ENCODE data around the gene PTPRN2.

Gene PTPRN2

DNA sequence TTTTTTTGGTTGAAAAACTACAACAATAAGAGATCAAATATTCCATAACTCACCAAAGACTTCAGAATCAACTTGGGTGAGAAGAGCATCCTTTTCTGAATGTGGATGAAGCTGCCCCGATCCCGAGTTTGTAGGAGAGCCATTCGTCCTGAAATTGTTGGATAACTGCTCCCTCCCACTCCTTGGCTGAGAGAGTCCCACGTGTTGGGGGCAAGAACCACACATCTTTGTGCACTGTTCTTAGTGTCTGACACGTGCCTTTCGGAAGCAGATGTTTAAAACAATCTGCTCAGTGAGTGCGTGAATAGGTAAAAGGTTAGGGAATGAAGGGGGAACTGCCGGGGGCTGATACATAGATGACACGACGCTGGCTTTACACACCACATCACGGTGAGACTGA is 575.7 kb downstream of the PTPRN2 start:
- no peak for DNase-seq (ENCODE audit: low read depth)

DNA sequence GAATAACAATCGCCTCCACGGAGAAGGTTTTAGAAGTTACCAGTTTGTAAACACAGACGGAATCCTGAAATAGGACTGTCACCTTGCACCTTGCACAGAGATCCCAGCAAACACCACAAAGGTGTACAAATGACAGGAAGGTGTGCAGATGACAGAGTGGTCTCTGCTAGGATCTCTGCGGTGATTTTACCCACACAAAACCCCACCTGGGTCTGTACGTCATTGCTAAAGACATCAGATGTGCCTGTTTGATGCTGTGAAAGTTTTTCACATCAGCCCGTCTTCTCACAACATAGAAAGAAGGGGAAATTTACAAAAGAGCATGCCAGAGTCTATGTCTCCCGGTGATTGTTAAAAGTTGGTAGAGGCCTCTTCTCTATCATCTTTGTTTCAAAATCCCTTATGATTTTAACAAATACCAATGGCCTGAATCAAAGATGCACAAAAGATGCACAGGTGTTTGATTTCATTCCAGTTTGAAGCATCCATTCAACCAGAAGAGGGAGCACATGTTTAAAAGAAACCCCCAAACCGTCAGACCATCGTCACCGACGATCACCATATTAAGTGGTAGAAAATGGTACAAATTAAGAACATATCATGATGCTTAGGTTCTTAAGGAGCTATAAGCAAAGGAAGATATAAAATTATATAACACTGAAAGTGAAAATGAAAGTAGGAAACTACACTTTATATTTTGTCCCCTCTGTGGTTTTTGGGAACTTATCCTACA is 576.5 kb downstream of the PTPRN2 start:
- no peak for DNase-seq (ENCODE audit: low read depth)

DNA sequence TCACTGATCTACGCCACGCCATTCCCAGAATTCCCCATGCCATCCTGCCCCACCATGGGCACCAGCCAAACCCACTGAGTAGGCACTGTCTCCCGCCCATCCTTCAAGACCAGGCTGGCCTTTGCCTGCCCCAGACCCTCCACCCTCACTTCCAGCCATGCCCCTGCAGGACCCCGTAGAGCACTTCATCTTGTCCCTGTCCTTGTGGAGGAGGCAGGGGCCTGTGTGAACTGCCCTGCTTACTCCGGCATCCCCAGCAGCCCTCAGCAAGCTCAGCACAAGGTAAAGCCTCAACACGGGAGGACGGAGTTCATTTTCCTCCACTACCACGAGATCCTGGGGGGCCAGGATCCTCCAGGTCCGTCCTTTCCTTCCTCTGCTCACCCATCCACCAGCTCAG is 577.7 kb downstream of the PTPRN2 start:
- no peak for DNase-seq (ENCODE audit: low read depth)

DNA sequence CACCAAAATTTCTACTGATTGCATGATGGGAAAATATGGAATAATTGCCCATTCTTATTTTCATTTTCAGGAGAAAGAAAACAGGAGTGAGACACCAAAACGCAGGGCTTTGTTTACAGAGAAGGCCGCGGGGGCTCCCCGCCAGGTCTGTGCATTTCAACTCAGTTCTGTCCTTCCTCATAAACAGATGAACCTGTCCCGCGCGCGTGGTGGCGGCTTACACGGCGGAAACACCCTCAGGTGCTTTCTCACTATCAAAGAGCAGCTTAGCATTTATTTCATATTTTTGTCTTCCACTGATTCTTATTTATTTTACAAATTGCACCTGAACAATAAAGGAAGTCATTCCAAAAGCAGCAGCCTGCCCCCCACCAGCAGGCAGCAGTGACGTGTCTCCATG is 579.4 kb downstream of the PTPRN2 start:
- no peak for DNase-seq (ENCODE audit: low read depth)

DNA sequence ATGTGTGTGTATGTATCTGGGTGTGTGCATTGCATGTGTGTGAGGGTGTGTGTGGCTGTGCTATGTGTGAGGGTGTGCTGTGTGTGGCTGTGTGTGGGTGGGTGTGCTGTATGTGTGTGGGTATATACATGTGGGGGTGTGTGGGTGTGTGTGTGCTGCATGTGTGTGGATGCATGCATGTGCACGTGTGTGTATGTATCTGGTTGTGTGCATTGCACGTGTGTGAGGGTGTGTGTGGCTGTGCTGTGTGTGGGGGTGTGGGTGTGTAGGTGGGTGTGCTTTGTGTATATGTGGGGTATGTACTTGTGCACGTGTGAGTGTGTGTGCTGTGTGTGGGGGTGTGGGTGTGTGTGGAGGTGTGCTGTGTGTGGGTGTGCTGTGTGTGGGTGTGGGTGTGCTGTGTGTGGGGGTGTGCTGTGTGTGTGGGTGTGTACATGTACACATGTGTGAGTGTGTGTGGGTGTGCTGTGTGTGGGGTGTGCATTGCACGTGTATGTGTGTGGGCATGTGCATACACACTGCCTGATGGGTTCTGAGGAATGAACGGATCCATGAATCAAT is 579.8 kb downstream of the PTPRN2 start:
- DNase-seq (ENCODE audit: low read depth) = no peak

DNA sequence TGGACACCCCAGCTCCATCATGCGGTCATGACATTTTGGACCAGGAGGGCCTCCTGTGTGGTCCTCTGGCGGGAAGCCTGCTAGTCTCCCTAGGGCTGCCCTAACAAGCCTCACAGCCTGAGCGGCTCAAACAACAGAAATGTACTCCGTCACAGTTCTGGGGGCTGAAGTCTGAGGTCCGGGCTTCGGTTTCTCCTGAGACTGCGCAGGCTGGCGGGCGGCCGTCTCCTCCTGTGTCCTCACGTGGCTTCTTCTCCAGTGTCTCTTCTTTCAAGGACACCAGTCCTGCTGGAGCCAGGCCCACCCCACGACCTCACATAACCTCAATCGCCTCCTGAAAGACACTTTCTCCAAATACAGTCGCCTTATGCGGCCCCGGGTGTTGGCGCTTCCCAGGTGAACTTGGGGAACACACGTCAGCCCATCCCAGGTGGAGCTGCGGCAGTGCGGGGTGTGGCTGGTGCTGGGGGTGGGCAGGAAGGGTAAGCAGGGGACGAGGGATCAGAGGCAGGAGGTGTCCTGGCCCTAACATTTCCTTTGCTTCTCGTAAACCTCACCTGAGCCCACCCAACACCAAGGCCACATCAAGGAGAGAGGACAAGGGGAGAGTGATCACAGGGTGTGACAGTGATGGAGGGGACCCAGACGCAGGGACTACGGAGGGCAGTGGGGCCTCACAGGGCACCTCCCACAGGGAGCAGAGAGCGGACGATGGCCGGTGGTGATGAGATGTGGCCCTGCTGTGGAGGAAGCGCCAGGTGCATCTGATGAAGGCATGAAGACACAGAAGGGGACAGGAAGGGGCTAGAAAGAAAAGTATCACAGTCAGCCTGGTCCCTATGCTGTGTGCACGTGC is 580.6 kb downstream of the PTPRN2 start:
- no peak for DNase-seq (ENCODE audit: low read depth)

DNA sequence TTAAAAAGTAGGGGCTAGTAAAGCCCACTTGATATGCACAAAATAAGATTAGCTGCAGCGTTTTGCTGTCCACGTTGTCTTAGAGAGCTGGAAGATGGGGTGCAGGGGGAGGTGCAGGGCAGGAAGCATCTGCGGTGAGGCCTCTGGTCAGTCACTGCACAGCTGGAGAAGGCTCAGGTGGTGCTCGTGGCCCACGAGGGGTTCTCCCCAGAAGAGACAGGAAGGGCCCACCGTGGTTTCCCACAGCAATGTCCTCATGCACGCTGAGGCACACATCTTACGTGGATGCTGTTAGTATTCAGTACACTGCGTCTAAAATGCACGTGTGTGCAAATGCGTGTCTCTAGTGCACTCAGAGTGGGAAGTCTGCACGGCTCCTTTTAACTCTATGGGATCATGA is 582.1 kb downstream of the PTPRN2 start:
- DNase-seq (ENCODE audit: low read depth) = no peak

DNA sequence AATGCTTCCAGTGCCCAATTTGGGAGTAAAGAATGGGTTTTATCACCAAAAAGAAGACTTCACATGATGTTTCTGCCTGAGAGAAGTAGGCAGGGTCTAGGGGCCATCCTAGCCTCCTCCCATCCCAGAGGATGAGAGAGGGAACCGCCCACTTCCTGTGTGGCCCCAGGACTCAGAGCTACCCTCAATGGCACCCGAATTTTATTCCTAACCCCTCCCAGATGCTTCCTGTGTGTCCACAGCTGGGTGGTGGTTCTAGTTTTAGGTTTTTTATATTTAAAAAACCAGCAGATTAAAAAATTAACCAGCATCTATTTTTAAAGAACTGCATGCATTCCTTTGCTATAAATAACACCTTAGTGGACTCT is 583.5 kb downstream of the PTPRN2 start:
- DNase-seq (ENCODE audit: low read depth) = no peak

DNA sequence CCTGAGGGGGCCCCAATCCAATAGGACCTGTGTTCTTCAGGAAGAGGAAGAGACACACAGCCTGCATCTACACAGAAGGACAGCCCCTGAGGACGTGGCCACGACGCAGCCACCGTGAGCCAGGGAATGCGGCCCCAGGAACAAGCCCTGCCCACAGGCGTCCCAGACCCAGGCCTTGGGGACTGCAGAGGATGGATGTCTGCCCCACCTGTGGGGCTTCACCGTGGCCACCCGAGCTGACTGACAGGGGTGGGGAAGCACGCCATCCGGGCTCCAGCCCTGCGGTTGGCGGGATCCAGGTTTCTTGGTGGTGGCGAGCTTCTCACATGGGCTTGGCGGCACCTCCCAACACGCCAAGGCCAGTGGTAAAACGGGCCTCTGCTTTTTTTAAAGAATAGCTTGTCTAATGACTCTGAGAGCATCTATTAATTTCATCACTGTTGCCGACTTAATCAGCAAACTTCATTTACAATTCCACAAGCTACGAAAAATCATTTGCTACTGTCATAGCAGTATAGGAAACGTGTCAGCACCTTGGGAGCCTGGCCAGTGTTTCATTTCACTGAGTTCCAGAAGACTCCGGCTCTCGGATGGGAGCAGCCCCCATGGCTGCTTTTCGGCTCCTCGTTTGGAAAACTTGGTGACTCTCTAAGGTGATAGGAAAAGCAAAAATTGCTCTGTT is 584.0 kb downstream of the PTPRN2 start:
- DNase-seq (ENCODE audit: low read depth) = no peak

DNA sequence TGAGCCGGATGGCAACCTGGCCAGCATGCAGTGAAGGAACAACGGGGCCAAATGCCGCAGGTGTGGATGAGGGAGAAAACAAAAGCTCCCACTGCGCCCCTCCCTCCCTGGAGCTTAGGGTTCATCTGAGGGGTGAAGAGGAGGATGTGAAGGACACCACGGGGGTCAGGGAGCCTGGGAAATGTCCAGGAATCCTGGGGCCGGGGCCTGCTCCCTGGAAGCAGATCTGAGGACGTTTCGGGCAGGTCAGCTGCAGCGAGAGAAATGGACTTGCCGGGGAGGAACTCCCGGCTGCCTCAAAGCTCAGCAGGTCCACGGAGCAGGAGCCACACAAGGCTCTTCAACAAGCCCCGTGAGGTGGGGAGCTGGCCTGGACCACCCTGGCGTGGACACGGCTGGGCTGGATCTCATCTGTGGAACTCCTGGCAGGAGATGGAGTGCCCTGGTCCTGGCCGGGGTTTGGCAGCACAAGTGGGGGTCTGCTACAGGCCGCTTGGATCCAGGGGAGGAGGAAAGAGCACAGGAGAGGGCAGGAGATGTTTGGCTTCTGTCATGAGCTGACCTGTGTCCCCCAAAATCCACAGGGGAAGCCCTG is 585.0 kb downstream of the PTPRN2 start:
- DNase-seq (ENCODE audit: low read depth) = no peak

DNA sequence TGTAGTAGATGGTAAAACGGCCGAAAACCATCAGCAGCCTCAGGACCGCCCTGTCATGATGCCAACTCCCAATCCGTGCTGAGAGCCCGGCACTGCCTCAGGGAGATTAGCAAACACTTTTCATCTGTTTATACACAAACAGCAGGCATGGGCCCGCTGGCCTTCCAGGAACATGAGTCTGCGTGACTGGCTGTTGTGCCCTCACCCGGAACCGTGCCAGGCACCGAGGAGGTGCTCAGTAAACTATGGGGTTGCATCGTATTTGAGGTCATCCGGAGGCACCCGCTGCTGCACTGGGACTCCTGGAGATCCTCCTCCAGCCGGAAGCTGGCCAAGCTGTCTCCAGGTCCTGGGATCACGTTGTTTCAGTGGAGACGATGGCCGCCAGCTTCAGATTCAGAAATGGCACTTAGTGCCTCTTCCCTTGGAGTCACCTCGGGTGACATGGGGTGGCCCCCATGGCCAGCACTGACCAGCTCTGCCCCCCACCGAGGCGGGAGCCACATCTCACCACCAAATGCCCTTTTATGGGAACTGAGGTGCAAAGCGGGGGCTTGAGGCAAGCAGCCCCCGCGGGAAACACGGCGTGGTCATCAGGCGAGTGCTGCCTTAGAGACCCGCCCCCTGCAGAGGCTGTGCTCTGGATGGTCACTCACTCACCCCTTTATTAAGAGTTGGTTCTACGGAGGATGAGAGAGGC is 585.9 kb downstream of the PTPRN2 start:
- DNase-seq (ENCODE audit: low read depth) = no peak

DNA sequence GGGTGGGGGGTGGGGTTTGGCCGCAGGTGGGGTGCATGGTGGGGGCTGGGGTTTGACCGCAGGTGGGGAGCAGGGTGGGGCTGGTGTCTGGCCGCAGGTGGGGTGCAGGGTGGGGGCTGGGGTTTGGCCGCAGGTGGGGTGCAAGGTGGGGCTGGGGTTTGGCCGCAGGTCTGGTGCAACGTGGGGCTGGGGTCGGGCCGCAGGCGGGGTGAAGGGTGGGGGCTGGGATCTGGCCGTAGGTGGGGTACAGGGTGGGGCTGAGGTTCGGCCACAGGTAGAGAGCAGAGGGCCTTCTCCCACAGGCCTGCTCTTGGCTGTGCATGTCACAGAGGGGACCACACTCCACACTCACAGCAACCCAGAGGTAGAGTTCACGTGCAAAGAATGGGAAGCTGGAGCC is 586.6 kb downstream of the PTPRN2 start:
- no peak for DNase-seq (ENCODE audit: low read depth)

DNA sequence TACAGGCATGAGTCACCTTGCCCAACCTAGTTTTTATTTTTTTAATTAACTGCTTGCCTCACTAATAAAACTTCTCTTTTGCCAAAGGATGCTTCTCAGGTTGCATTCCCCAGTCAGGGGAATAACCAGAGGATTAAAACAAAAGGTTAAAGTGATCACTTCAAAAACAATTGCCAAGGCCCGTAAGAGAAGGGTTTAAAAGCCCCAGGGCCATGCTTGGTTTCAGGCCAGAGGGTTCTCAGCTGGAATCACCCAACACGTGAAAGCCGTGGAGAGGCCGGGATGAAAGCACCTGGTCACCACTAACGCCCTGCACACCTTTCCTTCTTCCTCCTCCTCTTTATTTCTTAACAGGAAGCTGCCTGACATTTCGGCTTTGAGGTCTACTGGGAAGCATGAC is 587.5 kb downstream of the PTPRN2 start:
- DNase-seq (ENCODE audit: low read depth) = no peak

DNA sequence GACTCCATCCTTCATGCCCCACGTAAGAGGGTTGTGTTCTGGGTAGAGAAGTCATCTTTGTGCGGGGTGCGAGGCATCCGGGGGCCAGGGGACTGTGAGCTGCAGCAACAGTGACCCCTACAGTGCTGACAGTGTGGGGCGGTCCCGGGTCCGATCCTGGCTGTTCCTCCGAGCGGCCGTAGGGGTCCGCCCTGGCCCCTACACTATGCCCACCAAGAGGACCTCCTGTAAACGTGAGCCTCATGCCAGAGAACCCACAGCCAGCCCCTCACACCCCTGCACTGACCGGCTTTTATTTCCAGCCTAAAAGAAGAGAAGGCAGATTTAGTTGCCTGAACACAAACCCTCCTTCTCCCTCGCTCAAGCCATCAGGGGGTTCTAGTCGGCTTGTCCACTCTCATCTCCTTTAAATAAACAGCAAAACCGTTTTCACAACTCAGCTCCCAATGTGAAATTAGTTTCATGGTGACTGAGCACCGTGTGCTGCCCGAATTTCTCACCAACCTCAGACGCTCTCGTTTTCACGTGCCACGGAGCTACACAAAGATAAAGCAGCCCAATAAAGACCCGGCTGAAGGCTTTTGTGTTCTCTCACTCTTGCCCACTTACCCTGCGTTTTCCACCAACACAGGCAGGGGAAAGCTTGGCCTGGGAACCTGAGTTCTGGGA is 588.6 kb downstream of the PTPRN2 start:
- no peak for DNase-seq (ENCODE audit: low read depth)

DNA sequence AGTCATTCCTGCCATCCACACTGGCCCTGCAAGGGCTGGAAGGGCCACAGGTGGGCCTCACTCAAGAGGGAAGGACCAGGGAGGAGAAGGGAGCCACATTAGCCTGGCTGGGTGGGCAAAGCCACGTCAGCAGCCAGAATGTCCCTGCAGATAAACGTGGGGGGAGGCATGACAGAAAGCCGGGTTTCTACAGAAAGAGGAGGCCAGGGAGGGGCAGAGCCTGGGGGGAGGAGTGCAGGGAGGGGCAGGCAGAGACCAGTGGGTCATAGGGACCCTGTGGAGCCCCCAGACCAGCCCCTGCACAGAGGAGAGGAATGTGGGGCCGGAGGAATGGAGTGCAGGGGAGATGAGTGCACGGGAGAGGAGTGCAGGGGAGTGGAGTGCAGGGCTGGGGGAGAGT is 590.2 kb downstream of the PTPRN2 start:
- no peak for DNase-seq (ENCODE audit: low read depth)

DNA sequence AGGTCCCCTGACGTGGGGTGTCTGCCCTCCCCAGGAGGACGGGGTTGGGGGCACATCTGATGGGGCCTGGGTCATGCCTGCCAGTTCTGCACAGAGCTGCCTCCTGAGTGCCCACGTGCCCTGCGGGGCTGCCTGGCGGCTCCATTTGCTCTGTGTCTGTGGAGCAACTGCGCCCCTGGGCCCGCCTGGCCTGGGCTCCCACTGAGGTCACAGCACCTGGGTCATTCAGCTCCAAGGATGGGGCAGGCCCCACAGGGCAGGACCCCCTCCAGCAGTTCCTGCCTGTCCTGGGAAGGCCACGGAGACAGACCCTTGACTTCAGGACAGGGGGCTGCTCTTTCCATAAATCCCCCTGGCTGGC is 590.6 kb downstream of the PTPRN2 start:
- DNase-seq (ENCODE audit: low read depth) = no peak

DNA sequence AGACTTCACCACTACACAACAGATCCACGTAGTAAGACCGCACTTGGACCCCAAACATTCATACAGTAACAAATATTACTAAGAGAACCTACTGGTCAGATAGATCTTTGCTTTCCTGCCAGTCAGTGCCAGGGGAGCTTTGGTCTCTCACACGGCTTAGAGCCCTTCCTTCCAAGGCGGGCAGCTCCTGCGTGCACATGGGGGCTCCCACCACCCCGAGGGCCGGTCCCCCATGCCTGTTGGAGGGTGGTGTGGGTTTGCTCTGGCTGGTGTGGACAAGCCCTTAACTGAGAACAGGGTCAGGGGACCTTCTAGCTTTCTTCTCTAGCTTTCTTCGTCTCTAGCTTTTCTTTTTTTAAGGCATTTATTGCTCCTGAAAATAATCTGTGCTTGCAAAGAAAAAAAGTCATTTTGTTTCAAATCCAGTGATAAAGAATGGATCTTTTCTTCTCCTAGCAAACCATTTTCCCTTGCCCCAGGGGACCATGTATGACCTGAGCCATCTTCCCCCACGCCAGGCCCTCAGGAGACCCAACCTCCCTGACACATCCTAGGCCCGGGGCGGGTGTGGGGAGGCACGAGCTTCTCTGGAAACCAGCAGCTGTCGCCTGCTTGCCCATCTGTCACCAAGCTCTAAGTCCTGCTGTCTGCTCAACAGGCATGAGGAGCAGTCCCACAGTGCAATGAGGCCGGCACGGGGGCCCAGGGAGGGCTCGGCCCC is 591.1 kb downstream of the PTPRN2 start:
- no peak for DNase-seq (ENCODE audit: low read depth)

DNA sequence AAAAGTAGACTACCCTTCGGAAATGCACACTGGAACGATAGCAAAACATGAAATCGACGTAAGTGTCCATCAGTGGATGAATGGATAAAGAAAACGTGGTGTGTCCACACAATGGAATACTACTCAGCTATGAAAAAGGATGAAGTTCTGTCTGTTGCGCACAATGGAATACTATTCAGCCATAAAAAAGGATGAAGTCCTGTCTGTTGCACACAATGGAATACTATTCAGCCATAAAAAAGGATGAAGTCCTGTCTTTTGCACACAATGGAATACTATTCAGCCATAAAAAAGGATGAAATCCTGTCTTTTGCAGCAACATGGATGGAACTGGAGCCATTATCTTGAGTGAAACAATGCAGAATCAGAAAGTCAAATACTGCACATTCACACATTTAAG is 591.8 kb downstream of the PTPRN2 start:
- no peak for DNase-seq (ENCODE audit: low read depth)

DNA sequence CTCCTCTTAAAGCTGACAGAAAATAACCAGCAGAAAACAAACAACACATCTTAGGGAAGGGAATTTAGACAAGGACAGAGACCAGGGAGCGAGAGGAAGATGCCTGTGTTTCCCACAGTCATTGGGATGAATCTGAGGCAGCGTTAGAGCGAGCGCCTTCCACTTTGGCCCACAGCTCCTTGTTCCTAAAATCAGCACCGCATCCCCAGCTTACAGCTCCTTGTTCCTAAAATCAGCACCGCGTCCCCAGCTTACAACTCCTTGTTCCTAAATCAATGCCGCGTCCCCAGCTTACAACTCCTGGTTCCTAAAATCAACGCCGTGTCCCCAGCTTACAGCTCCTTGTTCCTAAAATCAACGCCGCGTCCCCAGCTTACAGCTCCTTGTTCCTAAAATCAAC is 593.3 kb downstream of the PTPRN2 start:
- no peak for DNase-seq (ENCODE audit: low read depth)

DNA sequence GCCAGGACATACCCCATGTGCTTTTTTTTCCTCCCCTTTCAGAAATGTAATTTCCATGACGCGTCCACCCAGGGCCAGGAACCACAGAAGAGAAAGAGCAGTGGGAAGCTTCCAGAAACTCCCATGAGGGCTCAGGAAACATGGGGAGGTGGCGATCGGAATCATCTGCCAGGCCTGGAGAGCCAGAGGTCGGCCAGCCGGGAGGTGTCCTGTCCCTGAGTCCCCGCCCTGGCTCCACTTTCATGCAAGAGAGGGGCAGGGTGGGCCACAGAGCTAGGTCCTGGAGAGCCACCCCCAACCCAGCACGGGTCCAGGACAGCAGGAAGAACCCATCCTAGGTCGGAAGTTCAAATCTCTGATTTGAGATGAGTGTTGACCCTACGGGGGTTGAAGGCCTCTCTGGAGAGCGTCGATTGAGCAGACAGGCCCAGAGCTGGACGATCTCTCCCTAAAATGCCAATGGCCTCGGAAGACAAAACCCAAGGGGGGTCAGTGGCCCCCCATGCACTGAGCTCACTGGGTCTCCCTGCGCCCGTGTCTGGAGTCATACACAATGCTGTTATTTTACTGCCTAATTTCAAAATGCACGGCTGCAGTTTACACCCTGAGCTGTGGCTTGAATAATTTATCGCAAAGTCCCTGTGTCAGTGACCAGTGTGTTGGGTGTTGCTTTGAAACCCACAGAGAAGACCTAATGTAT is 594.1 kb downstream of the PTPRN2 start:
- DNase-seq (ENCODE audit: low read depth) = no peak

All from CMK (cell line).